Mucosa of descending colon (tissue), 3 donors: ENCODE results near the gene UQCRQ. TPM values are rescaled to one million over a fixed set of nuclear protein-coding genes. Genes with fewer than 3 reads are reported as not detected.

Experiments used
- ATAC-seq: fragments of 200-7000 bp; cut with Tn5 transposase; one replicate; pipeline ENCODE4 v1.9.1; 2020; ENCODE audit warnings: mild to moderate bottlenecking, moderate library complexity
- DNase-seq, 3 donors: peaks; one replicate each; pipeline ENCODE4 v3.0.0-alpha.2; 2020
- H3K36me3 ChIP-seq: fragments of 200-600 bp; one replicate; pipeline ENCODE4 v1.8.0; 2021; ENCODE audit warnings: low read depth, mild to moderate bottlenecking
- H3K4me1 ChIP-seq: fragments of 200-600 bp; one replicate; pipeline ENCODE4 v1.8.0; 2021; ENCODE audit warnings: low read depth, mild to moderate bottlenecking
- H3K4me3 ChIP-seq: fragments of 200-600 bp; one replicate; pipeline ENCODE4 v1.8.0; 2021; ENCODE audit warnings: mild to moderate bottlenecking
- H3K9me3 ChIP-seq: fragments of 200-600 bp; one replicate; pipeline ENCODE4 v1.8.0; 2021; ENCODE audit warnings: mild to moderate bottlenecking
- intact Hi-C, 2 donors: fragments of 100-400 bp; cut with DNase I in 1 of 2; cut with micrococcal nuclease in 1 of 2; formaldehyde crosslinking; loops; one replicate each; pipeline versions ENCODE4 v1.11.0 to v1.11.1; 2022; cut with DNase I, micrococcal nuclease
- total RNA-seq, 3 donors: library from RNA; stranded (reverse); fragmentation: NEBNext Ultra II Directional in 2 of 3; extraction: Animal tissue kit (Norgen Biotek cat#: 25700) in 2 of 3; gene quantifications; one replicate each; pipeline versions ENCODE4 v1.2.1 to v1.2.4, GENCODE V29; 2021 to 2023
- TF ChIP-seq, protein P1 (sequence below): fragments of 200-600 bp; IDR thresholded peaks from one replicate; pipeline ENCODE4 v1.8.0; 2022; ENCODE audit warnings: antibody characterized with exemption, mild to moderate bottlenecking
- donor health status: DM: no; HTN: no; CAD: no; lungs with moderate emphysema.
- donor health status: DM: no; HTN: no; CAD: no.
- donor health status: DM: no; HTN: yes; CAD: no.

Gene UQCRQ
- total RNA-seq, 3 donors from 2014 or later: 448 to 727 (median 690) TPM

GRCh38 chr5:132883261-132883834 is 16.9 kb downstream of the UQCRQ start:
- Histone ChIP-seq H3K36me3 (peaks cover 4% of the 10 kb centered on the region), H3K4me1 (no peaks in the 10 kb centered on the region), H3K4me3 (no peak overlapping the region), H3K9me3 (no peaks in the 10 kb centered on the region)
- intact Hi-C loops: no loop called here
- DNase-seq (peak in 1 of 3 donors; percentile 55), ATAC-seq (peak; percentile 94)
- TF ChIP-seq, protein P1, sequence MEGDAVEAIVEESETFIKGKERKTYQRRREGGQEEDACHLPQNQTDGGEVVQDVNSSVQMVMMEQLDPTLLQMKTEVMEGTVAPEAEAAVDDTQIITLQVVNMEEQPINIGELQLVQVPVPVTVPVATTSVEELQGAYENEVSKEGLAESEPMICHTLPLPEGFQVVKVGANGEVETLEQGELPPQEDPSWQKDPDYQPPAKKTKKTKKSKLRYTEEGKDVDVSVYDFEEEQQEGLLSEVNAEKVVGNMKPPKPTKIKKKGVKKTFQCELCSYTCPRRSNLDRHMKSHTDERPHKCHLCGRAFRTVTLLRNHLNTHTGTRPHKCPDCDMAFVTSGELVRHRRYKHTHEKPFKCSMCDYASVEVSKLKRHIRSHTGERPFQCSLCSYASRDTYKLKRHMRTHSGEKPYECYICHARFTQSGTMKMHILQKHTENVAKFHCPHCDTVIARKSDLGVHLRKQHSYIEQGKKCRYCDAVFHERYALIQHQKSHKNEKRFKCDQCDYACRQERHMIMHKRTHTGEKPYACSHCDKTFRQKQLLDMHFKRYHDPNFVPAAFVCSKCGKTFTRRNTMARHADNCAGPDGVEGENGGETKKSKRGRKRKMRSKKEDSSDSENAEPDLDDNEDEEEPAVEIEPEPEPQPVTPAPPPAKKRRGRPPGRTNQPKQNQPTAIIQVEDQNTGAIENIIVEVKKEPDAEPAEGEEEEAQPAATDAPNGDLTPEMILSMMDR: peak; percentile 39

DNA sequence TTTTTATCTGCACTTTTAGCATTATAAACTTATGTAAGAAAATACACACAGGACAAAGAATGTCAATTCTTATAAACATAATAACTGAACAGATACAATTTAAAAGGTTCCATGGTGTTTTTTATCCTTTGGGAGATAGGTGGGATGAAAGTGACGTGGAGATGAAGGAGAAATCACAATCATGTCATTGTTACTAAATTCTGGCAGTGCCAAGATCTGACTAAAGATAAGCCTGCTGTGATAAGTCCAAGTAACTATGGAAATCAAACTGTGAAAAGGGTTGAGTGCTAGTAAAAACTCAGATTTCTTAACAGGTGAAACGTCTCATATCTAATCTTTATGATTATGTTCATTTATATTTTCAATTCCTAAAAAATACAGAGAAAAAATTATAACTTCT is 18.1 kb downstream of the UQCRQ start:
- DNase-seq: no peak
- Histone ChIP-seq H3K9me3 (no peaks in the 10 kb centered on the region), H3K36me3 (peaks cover 4% of the 10 kb centered on the region), H3K4me1 (no peaks in the 10 kb centered on the region), H3K4me3 (no peak overlapping the region)
- intact Hi-C loops: no loop called here
- TF ChIP-seq, protein P1: no peak
- peak; percentile 20 for ATAC-seq

GRCh38 chr5:132886064-132886823 is 19.8 kb downstream of the UQCRQ start:
- Histone ChIP-seq H3K4me3 (no peak overlapping the region), H3K36me3 (peaks cover 4% of the 10 kb centered on the region), H3K4me1 (no peaks in the 10 kb centered on the region), H3K9me3 (no peaks in the 10 kb centered on the region)
- TF ChIP-seq, protein P1: no peak
- DNase-seq (no peak), ATAC-seq (peak; percentile 30)
- intact Hi-C loops: no loop called here

DNA sequence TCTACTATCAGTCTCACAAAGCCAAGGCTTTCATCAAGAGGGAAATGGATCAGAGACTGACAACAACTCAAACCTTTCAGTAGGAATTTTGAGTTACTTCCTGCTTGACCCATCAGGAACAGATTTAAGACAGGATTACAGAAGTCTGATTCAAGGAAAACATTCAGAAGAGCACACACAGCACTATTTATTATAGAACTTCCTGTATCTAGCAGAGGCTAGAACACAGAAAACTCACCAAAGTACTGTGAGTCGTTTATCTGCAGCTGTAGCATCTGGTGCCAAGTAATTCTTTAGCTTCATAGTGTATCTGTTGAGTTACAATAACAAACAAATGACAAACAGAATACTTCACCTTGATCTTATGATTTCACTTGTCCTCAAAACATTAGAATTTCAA is 20.8 kb downstream of the UQCRQ start:
- H3K4me1 ChIP-seq: no peaks in the 10 kb centered on the region
- intact Hi-C loops: no loop called here
- no peaks in the 10 kb centered on the region for H3K9me3 ChIP-seq
- H3K36me3 ChIP-seq: peaks cover 4% of the 10 kb centered on the region
- DNase-seq (no peak), ATAC-seq (no peak)
- H3K4me3 ChIP-seq: no peak overlapping the region
- TF ChIP-seq, protein P1: no peak

DNA sequence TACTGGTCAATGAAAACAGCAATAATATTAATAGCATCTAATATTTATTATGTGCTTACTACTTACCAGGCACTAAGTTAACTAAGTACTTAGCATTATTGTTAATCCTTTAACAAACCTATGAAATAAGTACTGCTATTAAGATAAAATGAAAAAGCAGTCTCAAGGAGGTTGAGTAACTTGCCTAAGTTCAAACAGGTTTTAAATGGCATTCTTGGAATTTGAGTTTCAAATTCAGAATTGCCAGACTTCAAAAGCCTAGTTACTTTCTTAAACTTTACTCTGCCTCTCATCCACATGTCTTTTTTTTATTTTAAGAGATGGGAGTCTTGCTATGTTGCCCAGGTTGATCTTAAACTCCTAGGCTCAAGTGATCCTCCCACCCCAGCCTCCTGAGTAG is 23.1 kb downstream of the UQCRQ start:
- no peak overlapping the region for H3K4me3 ChIP-seq
- intact Hi-C loops: no loop called here
- H3K36me3 ChIP-seq: peaks cover 3% of the 10 kb centered on the region

More for the DNA sequence above, 23.1 kb downstream of the UQCRQ start:
- TF ChIP-seq, protein P1: no peak
- ATAC-seq (no peak), DNase-seq (no peak)
- H3K9me3 ChIP-seq: no peaks in the 10 kb centered on the region
- H3K4me1 ChIP-seq: no peaks in the 10 kb centered on the region
